GM21447 (cell line): ENCODE data around the gene KCNQ5.

ENCODE experiments used
- ATAC-seq: cut with Tn5 transposase; IDR thresholded peaks from one replicate; pipeline ENCODE4 v1.9.1; 2021; ENCODE audit not compliant: unreplicated experiment

The KCNQ5 gene

DNA sequence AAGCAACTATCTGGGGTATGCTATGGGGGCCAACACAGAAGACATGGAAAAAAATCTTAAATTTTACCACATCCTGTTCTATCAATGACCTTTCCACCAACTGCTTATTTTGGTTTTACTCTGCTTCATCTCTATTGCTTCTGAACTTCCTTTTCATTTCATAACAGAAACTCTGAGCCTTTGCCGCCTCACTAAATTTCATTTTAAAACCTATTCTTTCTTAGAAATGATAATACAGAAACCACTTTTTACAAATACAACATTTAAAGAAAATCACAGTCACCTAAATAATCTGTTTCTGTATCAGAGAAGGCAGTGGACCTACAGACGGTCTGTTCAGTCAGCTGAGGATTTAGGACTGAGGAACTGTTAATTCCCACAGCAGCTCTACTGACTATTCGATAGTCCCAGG is 117.5 kb downstream of the KCNQ5 start:
- ATAC-seq, result peak; percentile 52

DNA sequence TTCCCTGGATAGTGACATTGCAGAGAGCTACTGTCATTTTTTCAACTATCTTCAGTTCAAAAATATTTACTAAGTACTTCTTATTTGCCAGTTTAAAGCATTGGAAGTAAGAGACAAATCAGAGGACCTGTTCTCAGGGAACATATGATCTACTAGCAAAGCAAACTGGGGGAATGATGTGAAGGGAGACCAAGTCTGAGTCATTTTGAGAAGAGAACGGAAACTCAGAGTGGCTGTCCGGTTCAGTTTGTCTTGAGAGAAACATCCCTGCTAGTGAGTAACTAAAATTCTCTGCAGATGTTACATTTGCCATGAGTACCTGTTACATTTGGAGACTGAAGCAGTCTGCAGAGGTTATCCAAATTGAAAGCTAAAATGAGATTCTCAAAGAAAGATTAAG is 118.3 kb downstream of the KCNQ5 start:
- ATAC-seq, result peak; percentile 80

DNA sequence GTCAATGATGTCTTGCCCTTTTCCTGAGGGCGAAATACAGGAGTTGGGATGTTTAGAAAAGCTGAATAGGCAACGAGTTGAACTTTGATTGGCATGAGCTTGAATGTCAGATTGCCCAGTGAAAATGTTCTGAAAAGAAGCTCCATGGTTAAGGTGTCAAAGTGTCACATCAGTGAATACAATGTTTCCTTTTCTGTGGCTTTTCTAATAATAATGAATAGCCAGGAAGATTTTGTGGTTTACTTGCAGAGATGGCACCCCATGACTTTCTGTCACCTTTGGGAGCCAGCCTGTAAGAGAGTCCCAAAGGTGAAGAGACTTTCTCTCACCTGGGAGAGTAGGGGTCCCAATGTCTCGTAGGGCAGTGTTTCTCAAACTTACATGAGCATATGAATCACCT is 119.2 kb downstream of the KCNQ5 start:
- peak; percentile 22 for ATAC-seq

DNA sequence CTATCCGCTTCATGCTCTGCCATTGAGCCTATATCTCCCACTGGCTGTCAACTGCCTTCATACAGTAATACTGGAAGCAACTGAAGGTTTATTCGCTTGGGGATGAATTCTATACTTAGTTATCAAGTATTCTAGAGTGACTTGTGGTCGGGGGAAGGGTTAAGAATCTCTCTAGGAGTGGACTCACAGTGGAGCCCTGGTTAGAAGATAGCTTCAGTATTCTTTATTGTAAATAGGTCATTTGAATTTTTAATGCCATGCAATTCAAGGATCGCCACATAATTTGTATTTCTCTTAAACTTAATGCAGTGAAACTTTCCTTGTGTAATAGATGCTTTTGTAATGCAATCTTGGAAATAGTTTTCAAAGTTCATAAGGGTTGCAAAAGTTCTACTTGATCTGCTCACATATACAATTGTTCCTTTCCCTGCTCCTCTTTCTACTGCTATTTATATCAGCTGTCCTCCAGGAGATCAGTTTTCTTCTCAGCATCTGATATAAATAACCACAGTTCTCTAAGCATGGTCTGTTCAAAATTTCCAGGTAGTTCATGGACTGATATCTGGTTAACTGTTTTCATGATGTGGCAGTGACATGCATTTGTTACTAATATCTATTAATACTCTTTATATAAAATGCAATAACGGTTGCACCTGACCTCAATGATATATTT is 120.3 kb downstream of the KCNQ5 start:
- no peak for ATAC-seq

DNA sequence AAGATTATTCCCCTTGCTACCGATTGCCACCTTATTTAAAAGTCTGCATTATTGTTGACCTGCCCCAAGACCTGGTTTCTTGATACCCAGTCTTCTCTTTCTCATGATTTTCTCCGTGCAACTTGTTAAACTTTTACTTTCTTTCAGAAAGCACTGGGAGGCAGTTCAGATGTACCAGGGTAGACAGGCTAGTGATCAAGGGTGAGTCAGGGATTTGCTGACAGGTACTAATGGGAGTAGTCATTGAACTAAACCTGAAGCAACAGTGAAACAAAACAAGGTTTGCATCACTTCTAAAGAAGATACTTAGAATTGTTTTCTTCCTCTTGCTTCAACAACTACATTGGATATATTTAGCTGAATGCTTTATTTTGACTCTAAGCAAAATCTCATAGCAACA is 124.4 kb downstream of the KCNQ5 start:
- no peak for ATAC-seq

DNA sequence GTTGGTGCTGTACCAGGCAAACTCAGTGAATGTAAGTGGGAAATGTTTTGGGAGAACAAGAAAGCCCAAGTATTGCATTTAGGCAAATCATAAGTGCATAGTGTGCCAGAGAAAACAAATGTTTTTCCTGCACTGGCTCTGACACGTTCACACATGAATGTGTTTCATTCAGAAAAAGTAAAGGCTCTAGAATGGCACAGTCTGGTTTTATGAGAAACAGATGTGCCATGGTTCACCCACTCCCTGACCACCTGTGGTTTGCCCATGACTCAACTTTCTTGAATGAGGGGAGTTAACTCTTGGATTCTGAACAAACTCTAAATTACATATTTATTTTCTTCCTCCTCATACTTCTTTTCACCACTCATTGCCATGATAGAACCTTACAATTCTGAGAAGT is 126.9 kb downstream of the KCNQ5 start:
- ATAC-seq, result peak; percentile 80

DNA sequence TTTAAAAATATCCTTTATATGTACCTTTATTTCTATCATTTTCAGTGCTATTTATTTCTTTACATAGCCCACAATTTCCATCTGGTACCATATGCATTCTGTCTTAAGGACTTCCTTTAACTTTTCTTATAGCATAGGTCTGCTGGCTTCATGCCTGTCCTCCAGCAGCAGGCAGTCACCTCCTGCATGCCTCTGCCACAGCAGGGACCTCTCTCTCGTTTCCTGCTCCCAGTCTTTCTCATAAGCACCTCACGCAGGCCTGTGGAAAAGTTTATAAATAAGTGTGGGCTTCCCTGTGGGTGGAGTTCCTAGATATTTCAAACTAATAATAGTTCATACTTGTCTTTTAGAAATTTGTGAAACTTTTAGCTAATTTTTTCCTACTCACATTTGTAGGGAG is 133.9 kb downstream of the KCNQ5 start:
- ATAC-seq, result no peak

DNA sequence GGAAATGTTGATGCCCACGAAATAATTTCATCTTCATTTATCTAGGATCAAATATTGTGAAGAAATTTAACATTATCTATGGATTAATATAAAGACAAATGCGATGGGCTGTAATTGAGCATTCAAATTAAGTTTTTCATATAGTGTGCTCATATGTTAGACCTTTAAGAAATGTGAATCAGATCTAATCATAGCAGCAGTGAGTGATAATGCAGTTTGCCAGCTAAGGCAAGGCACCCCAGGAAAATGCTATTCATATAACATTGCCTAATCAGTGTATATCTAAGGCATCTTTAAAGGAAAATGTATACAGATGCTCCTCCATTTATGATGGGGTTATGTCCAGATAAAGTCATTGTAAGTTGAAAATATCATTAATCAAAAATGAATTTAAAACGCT is 135.2 kb downstream of the KCNQ5 start:
- no peak for ATAC-seq

DNA sequence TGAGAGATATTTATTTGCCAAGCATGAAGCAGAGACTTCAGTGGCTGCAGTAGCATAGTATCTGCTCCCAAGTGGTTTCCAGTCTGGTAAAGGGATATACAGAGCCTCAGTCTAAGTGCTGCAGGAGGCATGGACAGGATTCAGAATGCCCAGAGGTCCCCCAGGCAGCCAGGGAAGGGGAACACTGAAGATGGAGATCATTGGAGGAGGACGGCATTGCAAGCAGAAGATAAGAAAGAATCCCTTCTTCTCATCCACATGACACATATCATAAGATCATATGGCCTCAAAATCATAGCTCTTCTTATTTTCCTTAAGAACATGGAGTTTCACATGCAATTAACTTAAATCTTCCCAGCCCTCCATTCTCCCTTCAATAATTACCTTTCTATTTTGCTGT is 136.1 kb downstream of the KCNQ5 start:
- ATAC-seq, result no peak

DNA sequence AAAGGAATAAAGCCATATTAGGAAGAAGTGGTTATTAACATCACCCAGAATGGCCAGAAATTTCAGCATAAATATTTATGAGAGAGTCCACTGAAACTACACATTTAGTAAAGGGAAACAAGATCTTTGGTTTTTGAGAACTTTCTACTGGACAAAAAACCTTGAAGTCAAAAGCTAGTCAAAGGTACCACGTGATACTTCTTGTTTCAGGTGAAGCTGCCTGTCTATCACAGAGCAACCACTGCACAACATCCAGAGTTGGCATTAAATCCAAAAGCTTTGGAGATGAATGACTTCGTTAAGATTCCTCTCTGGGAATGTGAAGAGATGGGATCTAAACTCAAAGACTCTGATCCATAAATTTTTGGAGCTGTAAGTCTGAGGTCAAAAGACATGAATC is 137.0 kb downstream of the KCNQ5 start:
- ATAC-seq, result no peak

DNA sequence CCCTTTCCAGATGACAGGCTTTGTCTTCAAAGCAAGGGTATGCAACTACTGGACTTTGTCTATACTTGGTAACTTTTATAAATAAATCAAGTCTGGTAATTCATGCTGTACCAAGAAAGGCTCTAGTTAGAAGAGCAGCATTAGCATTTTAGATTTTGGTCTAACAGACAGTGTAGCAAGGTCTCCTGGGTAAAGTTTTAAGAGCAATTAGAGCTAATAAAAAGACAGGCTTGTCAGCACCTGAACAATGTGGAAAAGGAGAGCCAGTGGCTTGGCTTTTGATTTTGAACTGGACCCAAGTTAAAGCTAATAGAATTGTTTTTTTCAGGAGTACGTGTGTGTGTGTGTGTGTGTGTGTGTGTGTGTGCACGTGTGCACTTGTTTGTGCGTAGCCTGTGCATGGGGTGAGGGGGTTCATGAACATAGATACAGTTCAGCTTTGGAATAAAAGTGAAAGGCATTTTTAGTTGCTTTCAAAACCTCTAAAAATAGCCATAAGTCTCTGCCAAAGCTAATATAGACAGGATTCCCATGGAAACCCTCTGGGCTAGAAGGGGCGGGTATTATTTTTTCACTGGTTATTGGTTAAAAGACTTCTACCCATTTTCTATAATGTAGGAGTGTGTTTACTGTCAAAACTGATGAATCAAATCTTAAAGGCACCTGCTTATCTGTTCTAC is 138.4 kb downstream of the KCNQ5 start:
- no peak for ATAC-seq

DNA sequence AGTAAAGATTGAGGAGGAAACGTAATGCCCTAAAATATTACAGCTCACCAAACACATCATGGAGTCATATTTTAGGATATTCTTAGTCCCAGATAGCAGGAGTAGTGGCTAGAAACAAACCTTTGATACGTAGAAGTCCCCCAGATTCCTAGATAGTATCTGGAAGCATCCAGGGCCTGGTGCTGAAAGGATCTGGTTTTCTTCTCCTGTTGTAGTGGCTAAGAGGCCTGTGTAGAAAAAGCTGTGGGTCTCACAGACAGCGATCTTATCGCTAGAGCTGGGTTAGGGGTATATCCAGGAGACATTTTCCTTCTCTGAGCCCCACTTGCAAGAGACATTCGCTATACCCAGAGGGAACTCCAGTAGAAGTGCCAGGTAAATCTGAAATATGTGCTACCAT is 139.9 kb downstream of the KCNQ5 start:
- ATAC-seq, result no peak

DNA sequence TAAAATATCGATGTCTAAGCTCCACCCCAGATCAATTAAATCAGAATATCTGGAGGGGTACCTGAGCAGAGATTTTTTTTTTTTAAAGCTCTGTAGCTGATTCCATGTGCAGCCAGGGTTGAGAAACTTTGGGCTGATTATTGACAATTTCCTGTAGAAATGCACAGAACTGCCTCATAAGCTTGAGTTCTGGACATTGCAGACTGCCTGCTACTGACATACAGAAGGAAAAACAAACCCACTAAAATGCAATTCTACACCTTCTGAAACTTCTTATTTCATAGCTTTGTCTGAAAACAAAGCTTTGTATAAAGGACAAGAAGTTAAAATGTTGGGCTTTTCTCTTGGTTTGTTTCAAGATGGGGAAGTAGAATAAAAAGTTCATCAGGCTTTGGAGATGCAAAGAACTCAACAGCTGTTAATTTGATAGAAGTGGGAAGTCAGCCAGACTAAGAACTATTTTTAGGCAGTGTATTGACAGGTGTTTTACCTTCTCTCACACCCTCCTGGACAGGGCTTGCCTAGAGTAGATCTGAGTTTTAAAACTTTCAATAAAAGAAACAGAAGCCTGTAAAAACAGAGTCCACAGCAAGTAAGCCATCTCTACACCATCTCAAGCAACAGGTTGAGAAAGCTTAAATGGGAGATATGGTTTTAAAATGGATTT is 147.7 kb downstream of the KCNQ5 start:
- ATAC-seq, result peak; percentile 86

DNA sequence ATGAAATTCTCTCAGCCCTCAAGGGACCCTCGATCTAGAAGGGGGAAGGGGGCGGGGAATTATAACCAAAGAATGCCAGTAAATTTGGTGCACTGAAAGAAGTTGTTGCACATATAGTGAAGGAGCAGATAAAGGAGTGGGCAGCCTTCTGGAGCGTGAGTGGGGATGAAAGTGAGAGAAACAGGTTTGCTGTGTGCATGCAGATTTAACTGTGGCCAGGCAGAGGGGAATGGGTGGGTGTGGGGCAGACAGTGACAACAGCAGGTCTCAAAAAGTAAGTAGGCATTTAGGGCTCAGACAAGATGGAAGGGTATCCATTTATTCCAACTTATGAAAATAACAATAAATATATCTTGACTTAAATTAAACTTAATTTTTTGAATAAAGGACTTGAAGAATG is 149.1 kb downstream of the KCNQ5 start:
- ATAC-seq, result no peak

DNA sequence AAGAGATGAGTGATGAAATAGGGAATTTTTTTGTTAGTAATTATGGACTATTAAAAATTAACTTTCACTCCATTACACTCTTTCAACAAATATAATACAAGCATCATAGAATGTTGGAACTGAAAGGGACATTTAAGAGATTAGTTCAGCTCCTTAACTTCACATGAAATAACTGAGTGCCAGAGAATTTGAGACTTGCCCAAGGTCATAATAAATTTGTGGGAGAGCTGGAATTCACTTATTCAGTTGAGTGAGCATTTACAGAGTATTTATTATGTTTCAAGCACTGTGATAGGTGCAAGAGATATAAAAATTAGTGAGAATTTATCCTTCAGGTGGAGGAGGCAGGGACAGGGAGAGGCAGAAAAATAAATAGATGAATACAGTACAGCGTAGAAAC is 154.6 kb downstream of the KCNQ5 start:
- no peak for ATAC-seq

DNA sequence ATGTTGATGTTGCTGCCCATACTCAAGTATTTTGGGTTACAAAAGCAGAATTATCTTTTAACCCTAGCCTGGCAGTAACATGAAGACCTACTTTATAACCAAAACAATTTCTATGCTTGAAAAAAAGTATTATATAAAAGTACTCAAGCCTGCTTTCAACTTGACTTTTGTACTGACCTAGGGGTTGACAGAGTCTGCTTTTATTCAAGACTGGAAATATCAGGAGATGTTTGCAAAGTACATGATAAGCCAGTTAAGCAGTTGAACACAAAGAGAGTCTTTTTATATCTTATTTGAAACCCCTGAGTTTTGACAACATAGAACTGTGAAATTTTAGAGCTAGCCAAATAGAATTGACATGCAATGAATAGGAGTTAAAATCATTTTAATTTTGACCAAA is 159.8 kb downstream of the KCNQ5 start:
- ATAC-seq, result no peak

DNA sequence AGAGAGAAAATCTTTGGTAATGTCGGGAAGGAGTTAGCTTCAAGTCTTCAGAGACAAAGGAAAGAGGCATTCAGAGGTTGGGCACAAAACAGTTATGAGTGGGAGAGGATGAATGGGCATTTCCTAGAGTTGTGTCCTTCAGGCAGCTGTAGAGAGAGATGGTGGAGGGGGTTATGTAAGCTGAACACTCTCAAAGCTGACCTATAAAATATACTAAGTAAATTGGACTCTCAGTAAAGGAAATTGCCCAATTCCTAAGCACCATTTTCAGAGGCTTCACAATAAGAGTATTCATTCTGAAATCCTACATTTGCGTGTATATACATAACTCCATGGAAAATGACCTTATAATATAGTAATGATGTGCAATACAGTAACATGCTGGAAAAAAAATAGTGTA is 161.2 kb downstream of the KCNQ5 start:
- ATAC-seq, result no peak

DNA sequence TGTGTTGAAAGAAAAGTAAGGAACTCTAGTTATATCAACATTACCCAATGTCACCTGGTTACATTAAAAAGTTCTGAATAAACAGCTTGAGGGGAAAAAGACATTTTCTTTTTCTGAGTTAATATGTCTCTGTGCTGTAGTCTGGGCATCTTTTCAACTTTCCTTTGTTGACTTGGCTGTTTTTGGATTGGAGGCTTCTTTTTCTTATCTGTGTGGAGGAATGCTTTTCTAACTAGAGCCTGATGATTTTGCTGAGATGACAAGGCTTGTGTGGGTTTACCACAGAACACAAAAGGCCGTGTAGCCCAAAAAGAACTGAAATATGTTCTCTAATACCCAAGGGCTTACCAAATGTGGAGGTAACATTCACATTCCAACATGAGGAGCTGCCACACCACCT is 161.8 kb downstream of the KCNQ5 start:
- ATAC-seq, result no peak

DNA sequence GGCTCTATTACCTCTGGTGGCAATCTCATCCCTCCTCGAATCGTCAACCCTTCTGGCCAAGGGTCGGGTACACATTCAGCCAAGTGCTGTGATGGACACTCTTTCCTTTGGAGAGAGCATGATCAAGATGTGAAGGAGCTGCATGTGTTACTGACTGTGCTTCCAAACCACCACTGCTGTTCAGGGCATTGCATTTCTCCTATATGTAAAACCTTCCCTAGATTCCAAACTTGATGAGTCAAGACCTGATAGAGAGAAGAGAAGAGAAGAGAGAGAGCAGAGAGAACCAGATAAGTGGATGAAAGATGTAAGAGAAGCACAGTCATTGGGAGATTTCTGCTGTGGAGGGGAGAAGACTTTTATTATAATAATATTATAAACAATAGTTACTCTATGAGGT is 162.2 kb downstream of the KCNQ5 start:
- ATAC-seq, result no peak

DNA sequence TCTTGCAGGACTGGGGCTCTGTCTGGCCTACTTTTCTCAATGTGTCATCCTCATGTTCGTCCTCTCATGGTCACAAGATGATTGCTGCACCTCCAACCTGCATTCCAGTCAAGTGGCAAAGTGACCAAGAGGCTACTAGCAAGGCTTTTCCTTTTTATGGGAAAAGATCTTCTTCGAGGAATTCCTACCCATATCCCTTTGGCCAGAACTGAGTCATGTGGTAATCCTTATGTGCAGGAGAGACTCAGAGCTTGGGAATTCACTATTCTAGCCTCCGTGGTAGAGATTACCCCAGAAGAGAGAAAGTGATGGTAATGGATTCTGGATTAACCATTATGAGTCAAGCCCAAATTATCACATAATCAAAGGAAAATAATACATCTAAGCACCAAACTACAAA is 162.7 kb downstream of the KCNQ5 start:
- no peak for ATAC-seq

DNA sequence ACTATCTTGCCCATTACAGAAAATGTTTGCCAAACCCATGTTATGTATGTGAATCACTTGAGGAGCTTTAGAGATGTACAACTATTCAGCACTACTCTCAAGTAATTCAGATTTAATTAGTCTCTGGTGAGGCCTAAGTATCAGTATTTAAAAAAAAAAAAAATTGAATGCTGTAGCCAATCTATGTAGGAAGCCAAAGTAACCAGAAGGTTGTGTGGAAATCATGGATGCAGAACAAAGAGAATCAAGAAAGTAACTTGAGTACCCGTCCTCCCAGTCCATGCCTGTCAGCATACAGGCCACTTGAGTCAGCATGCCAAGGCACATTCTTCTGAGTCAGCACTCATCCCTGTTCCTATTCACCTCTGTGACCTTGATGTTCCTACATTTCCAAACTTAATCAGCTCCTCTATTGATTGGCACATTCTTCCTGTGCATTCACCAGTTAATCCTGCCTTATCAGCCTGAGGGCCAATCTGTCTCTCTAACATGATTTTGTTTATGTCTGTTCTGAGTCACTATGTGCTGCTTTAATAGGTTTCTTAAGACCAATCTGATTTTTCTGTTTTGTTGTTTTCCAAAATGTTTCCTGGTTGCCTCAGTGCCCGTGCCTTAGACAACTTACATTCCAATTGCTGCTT is 165.6 kb downstream of the KCNQ5 start:
- ATAC-seq, result no peak

DNA sequence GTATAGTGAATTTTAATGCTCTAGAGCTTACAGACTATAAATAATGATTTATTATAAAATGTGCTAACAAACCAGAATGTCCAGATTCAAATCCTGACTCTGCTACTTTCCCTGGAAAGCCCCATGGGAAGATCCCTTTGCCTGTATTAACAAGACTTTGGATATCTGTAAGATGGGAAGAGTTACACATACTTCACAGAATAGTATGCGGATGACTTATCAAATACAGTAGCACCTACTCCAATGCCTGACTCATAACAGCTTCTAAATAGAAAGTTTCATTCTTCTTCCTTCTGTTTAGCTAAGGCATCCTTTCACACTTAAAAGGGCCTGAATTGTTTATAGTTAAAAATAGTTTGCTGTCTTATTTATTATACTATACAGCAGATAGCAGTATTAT is 166.3 kb downstream of the KCNQ5 start:
- ATAC-seq, result no peak
